ENCODE measurements around the gene ERF. TPM values are rescaled to one million over a fixed set of nuclear protein-coding genes. Genes with fewer than 3 reads are reported as not detected.

ERF gene
- total RNA-seq, 1 donor from 2014 or later: 7.8 TPM

DNA sequence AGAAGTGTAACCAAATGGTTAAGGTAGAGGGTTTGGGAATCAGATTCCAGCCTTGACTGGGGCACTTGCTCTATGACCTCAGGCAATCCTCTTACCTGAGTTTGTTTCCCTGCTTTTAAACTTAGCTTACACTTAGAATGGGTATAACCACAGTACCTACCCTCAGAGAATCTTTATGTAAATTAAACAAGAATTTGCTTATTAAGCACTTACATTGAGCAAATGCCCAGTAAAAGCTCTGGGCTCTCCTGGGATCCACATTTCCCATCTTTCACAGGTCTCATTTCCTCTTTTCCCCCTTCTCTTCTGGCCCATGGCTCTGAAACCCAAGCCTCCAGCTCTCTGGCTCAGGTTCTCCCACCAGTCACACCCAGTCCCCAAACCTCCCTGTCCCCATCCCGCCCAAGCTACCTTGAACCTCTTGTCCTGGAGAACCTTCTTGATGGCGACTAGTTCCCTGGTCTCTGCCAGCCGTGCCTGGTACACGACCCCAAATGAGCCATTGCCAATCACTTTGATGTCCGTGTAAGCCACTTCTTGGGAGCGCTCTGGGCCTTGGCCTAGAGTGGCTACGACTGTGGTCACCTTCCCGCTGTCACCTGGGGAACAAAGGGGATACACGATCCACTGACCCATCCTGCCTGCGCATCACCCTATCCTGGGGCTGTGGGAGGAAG, 15.2 kb downstream of the ERF start:
- DNase-seq: no peak

DNA sequence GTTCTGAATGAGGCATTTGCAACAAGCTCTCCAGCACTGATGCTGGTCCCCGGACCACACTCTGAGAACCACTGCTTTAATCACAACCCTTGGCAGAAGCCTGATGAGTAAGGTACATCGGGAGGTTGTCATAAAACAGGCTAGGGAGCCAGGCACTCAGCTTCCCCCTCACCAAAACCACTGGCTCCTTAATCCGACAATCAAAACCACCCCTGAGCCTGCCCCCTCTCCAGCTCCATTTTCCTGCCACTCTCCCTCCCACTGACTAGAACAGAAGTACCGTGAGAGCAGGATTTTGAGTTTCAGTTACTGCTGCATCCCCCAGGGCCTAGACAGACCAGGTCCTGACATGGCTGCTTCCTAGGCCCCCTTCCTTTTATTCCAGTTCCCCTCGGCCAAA, 19.7 kb downstream of the ERF start:
- DNase-seq: no peak

DNA sequence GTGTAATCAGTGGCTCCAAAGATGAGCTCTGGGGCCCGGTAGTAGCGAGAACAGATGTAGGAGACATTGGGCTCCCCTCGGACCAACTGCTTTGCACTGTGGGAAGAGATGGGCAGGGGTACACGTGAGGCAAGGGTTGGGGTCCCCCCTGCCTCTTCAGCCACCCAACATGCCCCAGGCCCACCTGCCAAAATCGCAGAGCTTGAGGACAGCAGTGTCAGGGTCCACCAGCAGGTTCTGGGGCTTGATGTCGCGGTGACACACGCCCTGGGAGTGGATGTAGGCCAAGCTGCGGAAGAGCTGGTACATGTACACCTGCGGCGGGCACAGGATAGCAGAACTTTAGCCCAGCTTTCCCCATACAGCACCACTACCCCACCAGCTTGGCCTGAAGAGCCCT, 20.6 kb downstream of the ERF start:
- no peak for DNase-seq

DNA sequence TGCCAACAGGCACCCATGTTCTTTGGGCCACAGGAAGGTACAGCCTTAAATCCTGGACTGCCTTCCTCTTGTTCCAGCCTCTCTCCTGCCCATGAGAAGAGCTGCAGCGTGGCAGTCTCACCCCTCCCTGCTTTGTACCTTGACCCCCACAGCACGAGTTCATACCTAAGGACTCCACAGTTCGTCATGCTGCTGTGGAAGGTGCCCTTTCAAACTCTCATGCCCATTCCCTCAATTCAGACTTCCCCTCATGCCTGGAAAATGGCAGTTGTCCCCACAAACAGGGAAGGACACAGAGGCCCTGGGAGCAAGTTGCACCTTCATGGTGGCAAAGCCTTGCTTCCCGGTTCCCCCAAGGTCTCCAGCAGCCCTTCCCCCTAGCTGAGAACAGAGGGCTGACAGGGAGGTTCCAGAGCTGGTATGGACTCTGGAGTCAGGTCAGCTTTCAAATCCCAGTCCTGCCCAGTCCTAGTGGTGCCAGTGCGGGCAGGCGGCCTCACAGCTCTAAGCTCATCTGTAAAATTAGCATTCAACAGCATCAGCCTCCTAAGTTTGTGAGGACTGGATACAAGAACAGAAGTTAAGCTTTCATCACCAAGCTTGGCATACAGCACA, 21.1 kb downstream of the ERF start:
- DNase-seq: no peak

DNA sequence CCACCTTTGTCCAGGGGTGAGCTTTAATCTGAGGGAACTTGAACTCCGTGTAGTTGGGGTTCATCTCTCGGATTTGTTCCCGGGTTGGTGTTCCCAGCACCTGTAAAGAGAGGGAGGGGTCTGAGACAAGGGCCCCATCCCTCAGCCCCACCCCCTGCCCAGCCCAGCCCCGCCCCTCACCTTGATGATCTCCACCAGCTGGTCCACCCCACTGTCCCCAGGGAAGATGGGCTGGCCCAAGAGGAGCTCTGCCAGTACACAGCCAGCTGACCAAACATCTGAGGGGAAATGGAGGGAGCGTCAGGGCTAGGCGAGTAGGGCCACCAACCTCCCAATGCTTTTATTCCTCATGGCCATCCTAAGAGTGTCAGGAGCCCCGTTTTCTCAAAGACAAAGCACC, 21.8 kb downstream of the ERF start:
- no peak for DNase-seq

DNA sequence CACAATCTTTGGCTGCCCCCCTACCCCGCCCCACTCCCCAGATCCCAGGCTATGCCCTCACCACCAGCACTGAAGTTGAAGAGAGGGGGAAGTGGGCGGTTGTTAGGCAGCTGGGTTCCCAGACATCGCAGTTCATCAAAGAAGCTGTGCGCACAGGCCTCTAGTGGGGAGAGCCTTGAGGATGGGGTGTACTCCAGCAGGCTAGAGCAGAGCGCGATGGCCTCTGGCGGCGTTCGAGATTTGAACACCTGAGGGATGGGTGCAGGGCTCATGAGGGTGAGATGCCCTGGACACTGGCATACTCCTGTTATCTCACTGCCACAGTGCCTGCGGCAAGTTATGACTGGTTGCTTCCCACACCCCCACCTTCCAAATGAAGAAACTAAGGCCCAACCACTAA, 22.5 kb downstream of the ERF start:
- DNase-seq: no peak

DNA sequence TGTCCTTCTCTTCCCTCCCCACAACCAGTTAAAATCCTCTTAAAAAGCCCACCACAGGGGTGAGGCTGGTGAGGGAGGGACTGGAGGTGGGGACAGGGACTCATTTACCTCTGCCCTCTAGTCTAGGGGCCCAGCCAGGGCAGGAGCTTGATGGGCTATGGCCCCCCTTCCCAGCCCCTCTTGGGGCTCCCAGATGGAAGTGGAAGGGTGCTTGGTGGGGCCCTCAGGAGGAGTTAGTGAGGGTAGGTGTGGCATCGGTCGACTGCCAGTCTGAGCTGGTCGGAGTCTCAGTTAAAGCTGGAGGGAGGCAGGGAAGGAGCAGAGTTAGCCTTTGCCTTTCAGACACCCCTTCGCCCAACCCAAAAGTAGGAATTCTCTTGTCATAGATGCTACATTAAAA, 24.4 kb downstream of the ERF start:
- no peak for DNase-seq

DNA sequence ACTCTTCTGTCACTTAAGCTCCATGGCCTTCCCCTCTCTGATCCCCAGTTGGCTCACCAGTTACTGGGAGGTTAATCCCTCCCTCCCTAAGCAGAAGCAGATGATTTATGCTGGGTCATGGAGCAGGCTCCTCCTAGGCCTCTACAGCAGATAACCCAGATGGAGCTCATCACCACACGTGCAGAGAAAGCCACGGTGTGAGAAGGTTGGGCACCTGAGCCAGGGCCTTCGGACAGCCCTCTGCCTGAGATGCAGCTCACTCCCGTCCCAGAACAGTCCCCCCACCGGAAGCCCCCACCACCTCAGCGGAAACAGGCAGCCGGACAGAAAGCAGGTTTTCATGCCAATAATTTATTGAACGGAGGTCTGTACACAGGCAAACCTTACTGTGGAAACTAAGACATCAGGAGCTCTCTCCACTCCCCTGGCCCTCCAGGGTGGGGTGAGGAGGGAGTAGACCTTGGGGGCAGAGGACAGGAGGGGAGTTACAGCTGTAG, 25.0 kb downstream of the ERF start:
- DNase-seq: no peak

DNA sequence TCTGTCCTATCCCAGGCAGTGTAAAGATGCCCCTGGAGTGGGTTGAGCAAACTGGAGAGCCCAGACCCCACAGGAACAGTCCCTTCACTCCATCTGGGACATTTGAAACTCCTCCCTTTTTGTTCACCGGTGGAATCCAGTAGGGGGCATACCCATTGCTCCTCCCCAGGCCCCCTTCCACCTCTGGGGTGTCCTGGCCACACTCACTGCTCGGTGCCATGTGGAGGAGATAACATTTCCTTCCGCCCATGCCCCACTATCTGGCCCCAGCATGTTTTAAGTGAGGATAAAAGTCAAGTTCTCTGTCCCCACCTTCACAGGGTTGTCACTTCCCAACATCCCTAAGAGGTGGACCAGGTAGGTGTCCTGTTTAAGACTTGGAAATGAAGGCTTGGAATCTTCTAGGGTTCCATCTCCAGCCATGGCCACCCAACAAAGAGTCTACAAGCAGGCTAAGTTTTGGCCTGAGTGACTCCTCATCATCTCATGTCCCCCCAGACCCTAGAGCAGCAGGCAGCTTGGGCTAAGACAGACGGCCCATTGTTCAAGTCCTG, 25.6 kb downstream of the ERF start:
- DNase-seq: no peak

DNA sequence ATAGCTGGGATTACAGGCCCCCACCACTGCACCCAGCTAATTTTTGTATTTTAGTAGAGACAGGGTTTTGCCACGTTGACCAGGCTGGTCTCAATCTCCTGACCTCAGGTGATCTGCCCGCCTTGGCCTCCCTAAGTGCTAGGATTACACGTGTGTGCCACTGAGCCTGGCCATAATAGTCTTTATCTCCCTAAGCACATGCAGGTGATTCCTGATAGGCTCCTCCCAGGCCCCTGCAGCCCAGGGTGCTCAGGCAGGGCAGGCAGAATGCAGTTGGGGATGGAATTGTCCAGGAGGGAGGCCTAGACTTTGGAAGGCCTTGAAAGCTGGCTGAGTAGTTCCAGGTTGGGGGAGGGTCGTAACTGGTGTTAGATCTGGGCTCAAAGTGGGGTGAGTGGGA, 26.3 kb downstream of the ERF start:
- no peak for DNase-seq

DNA sequence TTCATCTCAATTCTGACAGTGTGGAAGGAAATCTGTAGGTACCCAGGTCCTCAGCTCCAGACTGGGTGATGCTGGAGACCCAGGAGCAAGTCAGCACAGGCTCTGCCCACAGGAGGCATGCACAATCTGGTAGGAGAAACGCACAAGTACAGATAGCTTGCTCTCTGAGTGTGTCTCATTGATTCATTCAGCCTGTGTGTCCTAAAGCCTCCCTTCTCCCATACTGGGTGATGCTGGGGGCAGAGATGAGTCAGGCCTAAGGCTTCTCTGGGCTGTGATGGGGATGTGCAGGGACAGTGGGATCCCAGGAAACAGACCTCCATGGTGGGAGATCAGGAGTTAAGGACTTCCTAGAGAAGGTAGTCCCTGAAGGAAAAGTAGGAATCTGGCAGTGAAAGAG, 28.0 kb downstream of the ERF start:
- no peak for DNase-seq

DNA sequence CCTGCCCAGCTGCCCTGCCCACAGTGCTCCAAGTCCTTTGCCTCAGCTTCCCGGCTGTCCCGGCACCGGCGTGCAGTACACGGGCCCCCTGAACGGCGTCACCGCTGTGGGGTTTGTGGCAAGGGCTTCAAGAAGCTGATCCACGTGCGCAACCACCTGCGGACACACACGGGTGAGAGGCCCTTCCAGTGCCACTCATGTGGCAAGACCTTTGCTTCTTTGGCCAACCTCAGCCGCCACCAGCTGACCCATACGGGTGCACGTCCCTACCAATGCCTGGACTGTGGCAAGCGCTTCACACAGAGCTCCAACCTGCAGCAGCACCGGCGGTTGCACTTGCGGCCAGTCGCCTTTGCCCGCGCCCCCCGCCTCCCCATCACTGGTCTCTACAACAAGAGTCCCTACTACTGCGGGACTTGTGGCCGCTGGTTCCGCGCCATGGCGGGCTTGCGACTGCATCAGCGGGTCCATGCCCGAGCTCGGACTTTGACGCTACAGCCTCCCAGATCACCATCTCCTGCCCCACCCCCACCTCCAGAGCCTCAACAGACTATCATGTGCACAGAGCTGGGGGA, 29.1 kb downstream of the ERF start:
- DNase-seq: no peak

DNA sequence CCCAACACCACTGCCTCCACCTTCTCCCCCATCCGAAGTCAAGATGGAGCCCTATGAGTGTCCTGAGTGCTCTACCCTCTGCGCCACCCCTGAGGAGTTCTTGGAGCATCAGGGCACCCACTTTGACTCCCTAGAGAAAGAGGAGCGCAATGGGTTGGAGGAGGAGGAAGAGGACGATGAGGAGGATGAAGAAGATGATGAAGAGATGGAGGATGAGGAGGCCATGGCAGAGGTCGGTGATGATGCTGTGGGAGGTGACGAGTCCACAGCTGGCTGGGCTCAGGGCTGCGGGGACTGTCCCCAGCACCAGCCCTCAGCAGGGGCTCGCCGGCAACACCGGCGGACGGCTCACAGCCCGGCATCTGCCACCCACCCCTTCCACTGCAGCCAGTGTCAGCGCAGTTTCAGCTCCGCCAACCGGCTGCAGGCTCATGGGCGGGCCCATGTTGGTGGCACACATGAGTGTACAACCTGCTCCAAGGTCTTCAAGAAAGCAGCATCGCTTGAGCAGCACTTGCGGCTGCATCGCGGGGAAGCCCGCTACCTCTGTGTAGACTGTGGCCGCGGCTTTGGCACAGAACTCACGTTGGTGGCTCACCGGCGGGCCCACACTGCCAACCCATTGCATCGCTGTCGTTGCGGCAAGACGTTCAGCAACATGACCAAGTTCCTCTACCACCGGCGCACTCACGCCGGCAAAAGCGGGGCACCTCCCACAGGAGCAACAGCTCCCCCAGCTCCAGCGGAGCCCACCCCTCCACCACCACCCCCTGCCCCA, 29.8 kb downstream of the ERF start:
- DNase-seq: no peak

DNA sequence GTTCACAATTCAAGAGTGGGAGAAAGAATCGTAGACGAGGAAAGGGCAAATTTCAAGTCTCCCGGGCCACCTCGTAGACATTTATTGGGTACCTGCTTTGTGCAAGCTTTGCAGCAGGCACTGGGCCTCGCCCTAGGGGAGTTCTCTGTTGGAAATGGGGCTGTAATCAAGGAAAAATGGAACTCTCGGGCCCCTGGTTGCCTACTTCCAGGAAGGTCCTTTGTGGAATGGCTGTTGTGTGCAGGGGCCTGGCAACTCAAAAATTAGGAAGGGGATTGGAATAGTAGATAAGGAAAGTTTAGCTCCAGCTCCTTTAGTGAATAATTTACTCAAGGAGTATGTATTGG, 34.2 kb downstream of the ERF start:
- DNase-seq: no peak

DNA sequence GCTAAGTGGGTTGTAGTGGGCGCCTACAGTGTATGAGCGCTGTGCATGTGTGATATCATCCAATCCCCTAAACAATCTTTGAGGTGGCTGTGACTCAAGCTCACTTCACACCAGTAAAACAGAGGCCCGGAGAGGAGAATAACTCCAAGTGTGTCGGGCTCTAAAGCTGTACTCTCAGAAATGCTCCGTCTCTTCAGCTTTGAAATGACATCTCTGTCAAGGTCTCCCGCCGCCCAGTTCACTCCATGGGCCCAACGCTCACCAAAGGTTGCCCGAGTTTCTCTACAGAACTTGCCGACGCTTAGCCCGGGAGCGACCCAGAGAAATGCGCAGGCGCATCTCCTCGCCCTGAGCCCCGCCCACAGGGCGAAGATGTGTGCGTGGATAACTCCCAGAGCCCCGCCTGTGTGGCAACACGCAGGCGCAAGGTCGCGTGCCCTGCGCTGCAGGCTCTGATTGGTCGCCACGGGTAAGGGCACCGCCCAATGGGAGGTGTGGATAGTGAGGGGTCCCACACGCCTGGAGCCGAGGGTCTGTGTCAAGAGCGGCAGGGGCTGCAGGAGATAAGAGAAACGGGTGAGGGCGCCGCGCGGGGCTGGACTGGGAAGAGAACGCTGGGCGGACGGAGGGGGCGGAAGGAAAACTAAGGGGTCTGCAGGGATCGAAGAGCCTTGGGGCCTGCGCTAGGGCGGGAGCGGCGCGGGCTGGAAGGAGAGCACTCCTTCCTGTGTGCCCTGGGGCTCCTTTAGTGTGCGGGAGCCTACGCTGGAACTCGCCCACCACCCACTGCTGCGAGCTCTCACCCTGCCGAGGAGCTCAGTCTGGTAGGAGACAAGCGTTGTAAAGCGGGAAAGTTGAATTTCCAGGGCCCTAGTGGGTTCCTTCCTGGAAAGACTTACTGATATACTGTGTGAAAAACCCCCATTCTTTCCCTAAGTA, 34.8 kb downstream of the ERF start, which contains the start of gene ZNF526:
ZNF526 (plus strand) TSS at position 501 of the 939 bp plus-strand sequence. CDS start 4,092 bp downstream, outside the sequence.
- peak; percentile 96 for DNase-seq

DNA sequence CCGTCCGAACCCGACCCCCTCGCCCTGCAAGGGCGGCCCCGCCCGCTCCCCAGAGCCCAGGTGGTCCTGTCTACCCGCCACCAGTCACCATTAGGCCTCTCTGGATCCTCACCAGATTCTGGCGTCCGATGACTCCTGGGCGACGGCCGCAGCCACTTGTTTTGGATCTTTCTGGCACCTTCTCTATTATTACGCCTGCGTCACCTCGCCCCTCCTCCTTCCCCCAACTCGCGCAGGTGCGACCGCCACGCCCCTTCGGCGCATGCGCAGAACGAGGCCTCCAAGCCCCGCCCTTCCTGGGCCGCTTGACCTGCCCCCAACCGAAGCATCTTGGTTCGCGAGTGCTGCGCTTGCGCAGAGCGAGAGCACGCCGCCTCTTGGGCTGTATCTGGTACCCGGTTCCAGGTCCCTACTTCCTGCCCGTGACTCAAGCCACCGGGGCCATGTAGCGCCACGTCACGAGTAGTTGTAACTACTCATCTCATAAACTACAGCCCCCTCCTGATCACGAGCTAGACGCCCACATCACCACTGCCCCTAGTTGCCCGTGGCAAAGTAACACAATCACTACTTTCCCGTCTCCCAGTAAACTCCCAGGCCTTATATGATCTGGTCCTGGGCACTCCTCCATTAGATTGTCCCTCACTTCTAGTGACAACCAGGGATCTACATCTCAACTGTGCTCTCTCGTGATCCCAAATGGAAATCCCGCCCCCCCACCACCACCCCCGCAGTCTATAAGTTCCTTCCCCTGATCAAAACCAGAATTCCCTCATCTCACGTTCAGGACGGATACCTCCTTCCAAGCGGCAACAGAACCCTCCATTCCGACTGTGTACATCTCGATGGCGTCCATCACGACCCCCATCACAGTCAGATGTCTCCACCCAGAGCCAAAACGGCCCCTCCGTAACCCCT, 37.1 kb downstream of the ERF start, which contains the start of gene DEDD2:
DEDD2 (minus strand) TSS at position 158 of the 918 bp plus-strand sequence. CDS start 670 bp downstream, outside the sequence.
- DNase-seq: peak; percentile 95

DNA sequence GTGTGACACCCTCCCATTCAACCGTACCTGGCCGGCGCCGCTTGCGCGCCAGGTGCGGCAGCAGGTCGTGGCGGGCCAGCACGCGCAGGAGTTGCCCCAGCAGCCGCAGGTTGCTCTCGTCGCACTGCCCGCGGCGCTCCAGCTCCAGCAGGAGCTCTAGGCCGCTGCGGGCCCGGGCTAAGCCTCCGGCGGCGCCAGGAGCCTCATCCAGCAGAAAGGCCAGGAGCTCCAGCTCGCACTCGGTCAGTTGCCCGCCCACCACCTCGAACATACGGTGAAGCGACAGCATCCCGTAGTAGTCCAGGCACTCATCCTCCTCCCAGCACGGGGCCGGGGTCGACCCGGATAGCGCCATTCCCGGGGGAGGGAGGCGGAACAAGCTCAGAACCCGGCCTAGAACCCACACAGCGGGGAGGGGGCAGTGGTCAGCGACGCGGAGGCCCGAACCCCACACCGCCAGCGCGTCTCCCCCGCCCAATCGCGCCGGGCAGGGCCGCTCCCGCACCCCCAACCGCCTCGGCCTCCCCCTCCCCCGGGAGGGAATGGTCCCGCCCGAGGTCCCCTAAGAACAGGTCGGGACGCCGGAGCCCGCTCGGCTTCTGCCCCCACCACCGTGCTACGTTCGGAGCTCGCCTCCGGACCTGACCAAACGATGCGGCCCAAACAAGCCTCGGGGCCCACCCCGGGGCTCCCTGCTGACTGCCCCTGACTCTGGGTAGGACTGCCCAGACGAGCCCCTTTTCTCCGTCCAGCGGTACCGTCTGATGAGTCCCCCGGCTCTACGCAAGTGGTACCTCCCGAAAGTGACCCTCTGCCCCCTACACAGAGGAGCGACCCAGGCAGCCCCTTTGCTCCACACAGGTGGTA, 38.0 kb downstream of the ERF start:
- DNase-seq: peak; percentile 17

DNA sequence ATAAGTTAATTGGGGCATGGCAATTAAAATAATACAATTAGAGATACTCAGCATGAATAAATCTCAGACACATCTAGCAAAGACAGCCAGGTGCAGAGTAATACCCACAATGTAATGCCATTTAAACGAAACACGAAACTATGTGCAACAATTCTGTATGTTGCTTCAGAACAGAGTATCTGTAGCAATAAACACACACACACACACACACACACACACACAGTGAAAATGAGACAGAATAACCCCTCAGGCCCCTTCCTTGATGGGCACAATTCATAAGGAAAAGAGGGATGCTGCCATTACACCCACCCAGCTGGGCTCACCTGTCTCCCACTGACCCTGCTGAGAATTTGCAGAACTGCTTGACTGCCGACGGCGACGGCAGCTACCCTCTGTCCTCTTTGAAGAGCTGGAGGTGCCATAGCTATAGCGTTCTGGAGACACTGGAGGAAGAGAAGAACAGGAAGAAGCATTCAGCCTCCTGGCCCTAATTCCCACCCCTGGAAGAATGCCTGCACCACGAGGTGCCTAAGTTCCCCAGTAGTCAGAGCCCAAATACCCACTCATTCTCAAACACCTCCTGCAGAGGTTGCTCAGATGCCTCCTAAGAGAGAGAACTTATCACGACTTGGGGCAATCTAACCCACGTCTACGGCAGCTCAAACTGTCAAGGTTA, 40.0 kb downstream of the ERF start:
- DNase-seq: no peak

DNA sequence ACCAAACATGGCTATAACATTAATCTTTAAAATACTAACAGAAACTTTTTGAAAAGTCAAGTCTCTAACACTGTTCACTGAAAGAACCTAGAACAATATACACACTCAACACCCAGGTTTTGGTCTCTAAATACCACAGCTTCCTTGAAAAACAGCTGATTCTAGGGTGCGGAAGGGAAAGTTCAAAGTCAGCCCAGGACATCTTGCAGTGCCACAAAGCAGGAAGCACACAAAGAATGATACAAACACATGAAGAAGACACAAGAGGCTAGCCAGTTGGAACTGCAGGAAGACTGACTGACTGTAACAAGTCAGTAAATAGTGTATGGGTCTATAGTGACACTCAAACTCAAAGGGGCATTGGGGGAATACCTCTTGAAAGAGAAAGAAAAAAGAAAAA, 42.0 kb downstream of the ERF start:
- no peak for DNase-seq
